Ascending aorta (tissue), 2 donors: Measurements from ENCODE around the gene AQP2. TPM values are rescaled to one million over a fixed set of nuclear protein-coding genes. Genes with fewer than 3 reads are reported as not detected.

Source experiments
- DNase-seq, 2 donors: peaks; one replicate each; pipeline ENCODE4 v3.0.0-alpha.2; 2019; ENCODE audit warnings: low spot score in 2 of 2
- H3K27ac ChIP-seq, 2 donors: fragments of 200-600 bp; sonication (generic); one replicate each; pipeline ENCODE4 v1.5.1; 2016 to 2017; ENCODE audit warnings: mild to moderate bottlenecking in 1 of 2
- H3K27me3 ChIP-seq: fragments of 200-600 bp; sonication (generic); one replicate; pipeline ENCODE4 v1.5.1; 2017
- H3K36me3 ChIP-seq, 2 donors: fragments of 200-600 bp; sonication (generic); one replicate each; pipeline ENCODE4 v1.5.1; 2016
- H3K4me1 ChIP-seq, 2 donors: fragments of 200-600 bp; sonication (generic); one replicate each; pipeline ENCODE4 v1.5.1; 2016 to 2017; ENCODE audit warnings: mild to moderate bottlenecking in 1 of 2
- H3K4me3 ChIP-seq, 2 donors: fragments of 200-600 bp; sonication (generic); one replicate each; pipeline ENCODE4 v1.5.1; 2016 to 2017; ENCODE audit warnings: mild to moderate bottlenecking in 1 of 2
- H3K9me3 ChIP-seq, 2 donors: fragments of 200-600 bp; sonication (generic); one replicate each; pipeline ENCODE4 v1.5.1; 2016
- CTCF ChIP-seq, 3 experiments: fragments of 200-600 bp in 2 of 3; fragments of 450-650 bp in 1 of 3; sonication (generic) in 2 of 3; IDR thresholded peaks; one replicate each; pipeline ENCODE4 v1.5.1; 2016 to 2019; ENCODE audit warnings: antibody characterized with exemption in 3 of 3, mild to moderate bottlenecking in 1 of 3, moderate library complexity in 1 of 3
- intact Hi-C: fragments of 100-400 bp; cut with DNase I; formaldehyde crosslinking; loops from one replicate; pipeline ENCODE4 v1.15.1; 2023
- total RNA-seq: library from RNA; depleted of rRNA; stranded (reverse); fragments of >200 nt; gene quantifications from one replicate; pipeline ENCODE4 v1.1.0, GENCODE V29; 2016

AQP2 gene
- total RNA-seq, 1 donor from 2014 or later: not detected

- peaks cover 0 to 15% of the 10 kb centered on the region in 2 donors for H3K4me1 ChIP-seq
- H3K4me3 ChIP-seq: no peak within 1 kb of the TSS
- H3K27ac ChIP-seq: no peak within 1 kb of the TSS
- no peaks in the 10 kb centered on the region for H3K36me3 ChIP-seq
- no peaks in the 10 kb centered on the region for H3K27me3 ChIP-seq
- no peak for TF ChIP-seq CTCF (IDR thresholded peaks at IDR 0.05)
- intact Hi-C loops: no loop called here
- no peaks in the 10 kb centered on the region for H3K9me3 ChIP-seq
- DNase-seq: no peak
These were observed 22.3 kb downstream of the AQP2 start, which contains the start of gene AQP6 for GRCh38 chr12:49972641-49973360. Gene AQP6 (plus strand): TSS chr12:49972947. CDS start chr12:49973174, 227 bp downstream.

DNA sequence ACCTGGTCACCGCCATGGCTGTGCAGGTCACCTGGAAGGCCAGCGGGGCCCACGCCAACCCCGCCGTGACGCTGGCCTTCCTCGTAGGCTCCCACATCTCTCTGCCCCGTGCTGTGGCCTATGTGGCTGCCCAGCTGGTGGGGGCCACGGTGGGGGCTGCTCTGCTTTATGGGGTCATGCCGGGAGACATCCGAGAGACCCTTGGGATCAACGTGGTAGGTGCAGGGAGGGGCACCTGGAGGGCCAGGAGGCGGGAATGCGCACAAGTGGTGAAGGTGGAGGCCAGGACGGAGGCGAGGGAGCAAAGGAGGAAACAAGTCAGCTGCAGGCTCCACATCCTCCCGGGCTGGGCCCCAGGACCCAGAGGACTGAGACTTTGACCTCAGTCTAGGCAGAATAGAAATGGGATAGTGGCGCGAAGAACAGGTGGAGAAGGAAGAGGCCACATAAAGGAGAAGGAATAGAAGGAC, 22.9 kb downstream of the AQP2 start:
- TF ChIP-seq CTCF (IDR thresholded peaks at IDR 0.05): no peak
- Histone ChIP-seq H3K9me3 (no peaks in the 10 kb centered on the region), H3K36me3 (no peaks in the 10 kb centered on the region), H3K4me3 (no peak overlapping the region), H3K27ac (no peak overlapping the region), H3K27me3 (no peaks in the 10 kb centered on the region), H3K4me1 (peaks cover 0 to 15% of the 10 kb centered on the region in 2 donors)
- DNase-seq: no peak
- intact Hi-C loops: no loop called here

DNA sequence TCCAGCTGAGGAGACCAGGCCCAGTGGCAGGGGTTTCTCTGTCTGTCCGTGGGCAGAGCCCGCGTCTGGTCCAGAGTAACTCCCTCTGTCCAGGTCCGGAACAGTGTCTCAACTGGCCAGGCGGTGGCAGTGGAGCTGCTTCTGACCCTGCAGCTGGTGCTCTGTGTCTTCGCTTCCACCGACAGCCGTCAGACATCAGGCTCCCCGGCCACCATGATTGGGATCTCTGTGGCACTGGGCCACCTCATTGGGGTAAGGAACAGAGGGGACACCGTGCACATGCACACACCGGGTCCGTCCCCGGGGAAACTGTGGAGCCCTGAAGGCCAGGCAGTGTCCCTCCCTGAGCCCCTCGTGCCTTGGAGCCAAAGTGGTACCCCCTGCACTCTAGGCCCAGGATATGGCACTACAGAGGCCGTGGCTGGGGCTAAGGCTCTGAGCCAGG, 23.7 kb downstream of the AQP2 start:
- H3K36me3 ChIP-seq: no peaks in the 10 kb centered on the region
- H3K9me3 ChIP-seq: no peaks in the 10 kb centered on the region
- H3K27me3 ChIP-seq: no peaks in the 10 kb centered on the region
- H3K4me1 ChIP-seq: peaks cover 0 to 15% of the 10 kb centered on the region in 2 donors
- peak overlapping the region; percentile 27 to 56 for H3K27ac ChIP-seq
- H3K4me3 ChIP-seq: peak overlapping the region in 1 of 2 donors; percentile 38
- intact Hi-C loops: no loop called here
- DNase-seq: peak in 1 of 2 donors; percentile 78
- peak; percentile 40 to 56 (median 50) for TF ChIP-seq CTCF (IDR thresholded peaks at IDR 0.05)

- Histone ChIP-seq H3K27me3 (no peaks in the 10 kb centered on the region), H3K9me3 (no peaks in the 10 kb centered on the region), H3K4me3 (peak overlapping the region in 1 of 2 donors; percentile 38), H3K27ac (peak overlapping the region; percentile 27 to 56), H3K4me1 (peaks cover 0 to 15% of the 10 kb centered on the region in 2 donors), H3K36me3 (no peaks in the 10 kb centered on the region)
- TF ChIP-seq CTCF (IDR thresholded peaks at IDR 0.05): no peak
- intact Hi-C loops: no loop called here
- DNase-seq: no peak
These were observed 24.3 kb downstream of the AQP2 start for GRCh38 chr12:49974677-49975317.

DNA sequence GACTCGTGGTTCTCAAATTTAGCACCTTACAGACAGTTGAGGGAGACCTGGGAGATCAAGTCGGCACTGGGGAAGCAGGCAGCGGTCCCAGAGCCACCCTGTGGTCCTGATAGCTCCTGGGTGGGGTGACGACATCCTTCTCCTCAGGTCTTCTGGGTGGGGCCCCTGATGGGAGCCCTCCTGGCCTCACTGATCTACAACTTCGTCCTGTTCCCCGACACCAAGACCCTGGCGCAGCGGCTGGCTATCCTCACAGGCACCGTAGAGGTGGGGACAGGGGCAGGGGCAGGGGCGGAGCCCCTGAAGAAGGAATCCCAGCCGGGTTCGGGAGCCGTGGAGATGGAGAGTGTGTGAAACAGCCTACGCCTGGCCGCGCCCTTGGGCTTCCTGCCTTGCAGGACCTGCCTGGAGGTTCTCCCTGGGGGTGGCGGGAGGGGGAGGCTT, 24.8 kb downstream of the AQP2 start:
- peak overlapping the region in 1 of 2 donors; percentile 38 for H3K4me3 ChIP-seq
- H3K4me1 ChIP-seq: peaks cover 0 to 15% of the 10 kb centered on the region in 2 donors
- no peaks in the 10 kb centered on the region for H3K36me3 ChIP-seq
- DNase-seq: no peak
- H3K27ac ChIP-seq: peak overlapping the region; percentile 27 to 56
- H3K9me3 ChIP-seq: no peaks in the 10 kb centered on the region
- no peak for TF ChIP-seq CTCF (IDR thresholded peaks at IDR 0.05)
- no peaks in the 10 kb centered on the region for H3K27me3 ChIP-seq
- intact Hi-C loops: no loop called here
